ENCODE measurements around the gene B3GALT6.

Gene B3GALT6

GRCh38 chr1:1203561-1204424, 28.2 kb upstream of the B3GALT6 start:
- H3K4me3 ChIP-seq = no peak overlapping the region
- no peak overlapping the region for H3K27ac ChIP-seq
- TF ChIP-seq, protein P1, sequence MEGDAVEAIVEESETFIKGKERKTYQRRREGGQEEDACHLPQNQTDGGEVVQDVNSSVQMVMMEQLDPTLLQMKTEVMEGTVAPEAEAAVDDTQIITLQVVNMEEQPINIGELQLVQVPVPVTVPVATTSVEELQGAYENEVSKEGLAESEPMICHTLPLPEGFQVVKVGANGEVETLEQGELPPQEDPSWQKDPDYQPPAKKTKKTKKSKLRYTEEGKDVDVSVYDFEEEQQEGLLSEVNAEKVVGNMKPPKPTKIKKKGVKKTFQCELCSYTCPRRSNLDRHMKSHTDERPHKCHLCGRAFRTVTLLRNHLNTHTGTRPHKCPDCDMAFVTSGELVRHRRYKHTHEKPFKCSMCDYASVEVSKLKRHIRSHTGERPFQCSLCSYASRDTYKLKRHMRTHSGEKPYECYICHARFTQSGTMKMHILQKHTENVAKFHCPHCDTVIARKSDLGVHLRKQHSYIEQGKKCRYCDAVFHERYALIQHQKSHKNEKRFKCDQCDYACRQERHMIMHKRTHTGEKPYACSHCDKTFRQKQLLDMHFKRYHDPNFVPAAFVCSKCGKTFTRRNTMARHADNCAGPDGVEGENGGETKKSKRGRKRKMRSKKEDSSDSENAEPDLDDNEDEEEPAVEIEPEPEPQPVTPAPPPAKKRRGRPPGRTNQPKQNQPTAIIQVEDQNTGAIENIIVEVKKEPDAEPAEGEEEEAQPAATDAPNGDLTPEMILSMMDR (IDR thresholded peaks at IDR 0.05) = no peak
- no peak for DNase-seq (ENCODE audit: low spot score)

DNA sequence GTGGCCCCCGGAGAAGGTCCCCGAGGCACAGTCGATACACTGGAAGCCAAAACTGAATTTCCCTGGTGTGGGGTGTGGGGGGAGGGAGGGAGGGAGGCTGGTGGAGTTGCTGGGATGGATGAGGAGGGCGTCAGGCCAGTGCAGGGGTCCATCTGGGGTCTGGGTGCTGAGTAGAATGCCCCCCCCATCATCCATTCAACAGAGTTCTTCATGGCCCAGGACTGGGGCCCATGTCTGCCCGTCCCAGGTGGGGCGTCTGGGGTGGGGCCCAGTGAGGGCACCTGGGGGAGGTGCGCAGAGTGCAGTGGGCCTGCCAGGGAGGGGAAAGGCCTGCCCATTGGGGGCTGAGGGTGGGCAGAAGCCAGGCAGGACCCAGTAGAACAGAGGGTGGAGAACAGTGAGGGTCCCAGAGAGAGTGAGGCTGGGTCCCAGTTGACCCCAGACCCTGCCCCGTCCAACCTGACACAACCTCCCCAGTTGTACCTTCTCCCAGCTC, 27.6 kb upstream of the B3GALT6 start:
- Histone ChIP-seq H3K27ac (no peak overlapping the region), H3K4me3 (no peak overlapping the region)
- DNase-seq (ENCODE audit: low spot score) = no peak
- TF ChIP-seq, protein P1 (IDR thresholded peaks at IDR 0.05) = no peak

DNA sequence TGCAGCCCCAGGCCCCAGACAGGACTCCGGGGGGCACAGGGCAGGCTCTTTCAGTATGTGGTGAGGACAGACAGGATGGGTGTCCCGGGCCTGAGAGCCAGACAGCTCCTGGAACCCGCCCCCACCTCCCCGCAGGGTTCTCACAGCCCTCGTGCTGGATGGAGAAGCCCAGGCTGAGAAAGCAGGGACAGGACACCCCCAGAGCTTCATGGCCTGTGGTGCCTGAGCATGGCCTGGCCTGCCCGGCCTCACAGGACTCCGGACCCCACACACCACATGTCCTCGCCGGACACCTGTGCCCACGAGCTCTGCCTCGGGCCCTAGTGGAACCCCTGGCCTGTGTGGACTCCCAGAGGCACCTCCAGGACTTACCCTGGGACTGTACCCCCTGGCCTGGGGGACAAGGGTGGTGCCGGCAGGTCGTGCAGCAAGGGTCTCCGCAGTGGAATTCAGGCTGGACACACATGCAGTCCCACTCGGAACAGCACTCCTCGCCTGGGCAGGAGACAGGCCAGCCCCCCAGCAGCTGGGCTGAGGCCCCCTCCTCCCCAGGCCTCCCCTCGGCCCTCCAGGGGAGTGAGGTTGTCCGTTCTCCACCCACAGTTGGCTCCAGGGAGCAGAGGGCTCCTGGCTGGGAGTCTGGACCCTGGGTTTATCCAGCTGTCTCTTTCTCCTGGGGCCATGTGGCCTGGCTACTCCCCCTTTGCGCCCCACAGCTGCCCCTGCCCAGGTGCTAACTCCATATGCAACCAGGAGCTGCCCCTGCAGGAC, 26.9 kb upstream of the B3GALT6 start:
- no peak overlapping the region for H3K27ac ChIP-seq
- no peak for DNase-seq (ENCODE audit: low spot score)
- TF ChIP-seq, protein P1 (IDR thresholded peaks at IDR 0.05) = no peak
- no peak overlapping the region for H3K4me3 ChIP-seq

DNA sequence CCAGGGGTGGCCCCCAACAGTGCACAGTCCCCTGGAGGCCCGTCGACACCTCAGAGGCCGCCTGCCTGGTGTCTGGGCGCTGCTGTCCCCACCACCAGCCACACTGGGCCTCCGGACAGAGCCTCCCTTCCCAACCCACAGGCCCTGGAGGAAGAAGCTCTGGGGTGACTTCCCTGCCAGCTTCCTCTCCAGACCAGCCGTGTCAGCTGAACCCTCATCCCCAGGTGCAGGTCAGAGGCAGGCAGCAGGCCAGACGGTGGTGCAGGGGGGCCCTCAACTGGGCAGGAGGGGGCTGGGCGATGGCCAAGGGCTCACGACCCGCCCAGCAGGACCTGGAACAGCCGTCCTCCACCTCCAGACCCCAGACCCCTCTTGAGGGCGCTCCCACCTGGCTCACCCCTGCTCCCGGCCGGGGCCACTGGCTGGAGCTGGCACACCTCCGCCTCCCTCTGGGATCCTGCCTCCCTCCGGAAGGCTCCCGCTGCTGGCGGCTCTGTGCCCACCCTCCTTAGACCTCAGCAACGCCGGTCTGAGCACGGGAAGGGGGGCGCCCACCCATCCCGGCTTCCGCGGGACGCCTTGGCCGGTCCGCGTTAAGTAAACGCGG, 26.2 kb upstream of the B3GALT6 start:
- H3K27ac ChIP-seq = no peak overlapping the region
- DNase-seq (ENCODE audit: low spot score) = no peak
- TF ChIP-seq, protein P1 (IDR thresholded peaks at IDR 0.05) = no peak
- peak overlapping the region; percentile 63 for H3K4me3 ChIP-seq

DNA sequence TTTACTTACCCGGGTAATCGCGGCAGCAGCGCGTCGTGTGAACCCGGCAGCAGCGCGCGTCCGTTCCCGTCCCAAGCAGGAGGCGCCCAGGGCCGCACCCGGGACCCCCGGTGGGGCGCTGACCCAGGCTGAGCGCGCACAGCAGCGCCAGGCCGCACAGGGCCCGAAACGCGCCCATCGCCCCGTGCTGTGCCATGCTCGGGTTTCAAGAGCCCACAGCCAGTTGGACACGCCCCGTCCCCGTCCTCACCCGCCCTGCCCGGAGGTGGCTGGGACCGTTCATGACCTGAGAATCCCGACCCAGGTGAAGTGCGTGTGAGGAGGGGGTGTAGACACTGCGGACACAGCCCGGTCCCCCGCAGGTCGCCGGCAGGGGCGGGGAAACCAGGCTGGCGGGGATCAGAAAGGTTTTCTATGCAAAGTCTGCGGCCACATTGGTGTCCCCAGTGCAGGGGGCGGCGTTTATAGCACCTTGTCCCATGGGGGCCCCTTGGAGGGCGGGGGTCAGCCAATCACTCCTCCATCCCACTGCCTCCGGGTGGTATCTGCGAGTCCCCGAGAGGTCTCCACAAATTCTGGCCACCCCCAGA, 25.6 kb upstream of the B3GALT6 start, which contains the start of gene TNFRSF18:
Gene TNFRSF18, minus strand, starts transcription at position 217 of the 590 bp plus-strand sequence. Its CDS starts 21 bp downstream, at position 196.
- DNase-seq (ENCODE audit: low spot score) = no peak
- Histone ChIP-seq H3K4me3 (peak within 1 kb of the TSS; percentile 63), H3K27ac (no peak within 1 kb of the TSS)
- TF ChIP-seq, protein P1 (IDR thresholded peaks at IDR 0.05) = no peak

- DNase-seq (ENCODE audit: low spot score) = no peak
- no peak overlapping the region for H3K4me3 ChIP-seq
- TF ChIP-seq, protein P1 (IDR thresholded peaks at IDR 0.05) = no peak
- H3K27ac ChIP-seq = no peak overlapping the region
Observed at GRCh38 chr1:1206966-1207531, 25.0 kb upstream of the B3GALT6 start.

Data from coronary artery (tissue), 2 donors.